Uterus (tissue), 4 donors: Measurements from ENCODE around the gene CCDC185. TPM values are rescaled to one million over a fixed set of nuclear protein-coding genes. Genes with fewer than 3 reads are reported as not detected.

Experiments used
- DNase-seq, 2 donors: peaks; one replicate each; pipeline ENCODE4 v3.0.0-alpha.2; 2019 to 2020
- H3K27ac ChIP-seq, 2 donors: fragments of 200-600 bp; sonication (generic); 1 replicate in 1 of 2; 2 replicates in 1 of 2; pipeline ENCODE4 v1.5.1; 2016 to 2018
- H3K27me3 ChIP-seq, 2 donors: fragments of 200-600 bp; sonication (generic); one replicate each; pipeline ENCODE4 v1.5.1; 2018 to 2019; ENCODE audit warnings: control low read depth in 1 of 2
- H3K36me3 ChIP-seq, 2 donors: fragments of 200-600 bp; sonication (generic); one replicate each; pipeline ENCODE4 v1.5.1; 2019; ENCODE audit warnings: control low read depth in 1 of 2
- H3K4me1 ChIP-seq, 2 donors: fragments of 200-600 bp; sonication (generic); one replicate each; pipeline ENCODE4 v1.5.1; 2018 to 2019; ENCODE audit warnings: control low read depth in 1 of 2
- H3K4me3 ChIP-seq, 2 donors: fragments of 200-600 bp; sonication (generic); 1 replicate in 1 of 2; 2 replicates in 1 of 2; pipeline ENCODE4 v1.5.1; 2018 to 2019; ENCODE audit warnings: mild to moderate bottlenecking in 1 of 2
- H3K9me3 ChIP-seq, 2 donors: fragments of 200-600 bp; sonication (generic); one replicate each; pipeline ENCODE4 v1.5.1; 2019; ENCODE audit warnings: control low read depth in 1 of 2
- CTCF ChIP-seq, 4 experiments: fragments of 200-600 bp in 2 of 4; fragments of 450-650 bp in 2 of 4; sonication (generic) in 2 of 4; IDR thresholded peaks; one replicate each; pipeline ENCODE4 v1.5.1; 2016 to 2019; ENCODE audit warnings: antibody characterized with exemption in 4 of 4, mild to moderate bottlenecking in 2 of 4, moderate library complexity in 1 of 4
- POLR2A ChIP-seq, 2 donors: fragments of 450-650 bp; IDR thresholded peaks; one replicate each; pipeline ENCODE4 v1.6.1; 2016; ENCODE audit warnings: antibody characterized with exemption in 2 of 2, mild to moderate bottlenecking in 1 of 2, moderate library complexity in 1 of 2
- intact Hi-C: fragments of 100-400 bp; cut with DNase I; formaldehyde crosslinking; loops from one replicate; pipeline ENCODE4 v1.15.1; 2023; ENCODE audit warnings: low total_unique reads
- total RNA-seq, 4 donors: library from RNA; depleted of rRNA in 3 of 4; stranded (reverse); fragments of >200 nt in 3 of 4; gene quantifications; one replicate each; pipeline versions ENCODE4 v1.1.0 to v1.2.4, GENCODE V29; 2014 to 2023
- donor health status: DM: yes; HTN: yes; CAD: no.

Gene CCDC185
- total RNA-seq, 4 donors from 2014 or later: not detected

- no peaks in the 10 kb centered on the region for H3K9me3 ChIP-seq
- no peaks in the 10 kb centered on the region for H3K36me3 ChIP-seq
- peaks cover 0 to 15% of the 10 kb centered on the region in 2 donors for H3K4me1 ChIP-seq
- intact Hi-C loops: no loop called here
- H3K27me3 ChIP-seq: no peaks in the 10 kb centered on the region
- no peak for TF ChIP-seq CTCF (IDR thresholded peaks at IDR 0.05)
- no peak for TF ChIP-seq POLR2A (IDR thresholded peaks at IDR 0.05)
- no peak overlapping the region for H3K27ac ChIP-seq
- DNase-seq: no peak
- H3K4me3 ChIP-seq: peak overlapping the region in 1 of 2 donors; percentile 49
These were observed 28.4 kb upstream of the CCDC185 start for GRCh38 chr1:223364685-223365382.

GRCh38 chr1:223374064-223374610, 19.1 kb upstream of the CCDC185 start:
- Histone ChIP-seq H3K27ac (no peak overlapping the region), H3K4me3 (no peak overlapping the region), H3K27me3 (no peaks in the 10 kb centered on the region), H3K9me3 (no peaks in the 10 kb centered on the region), H3K4me1 (no peaks in the 10 kb centered on the region), H3K36me3 (no peaks in the 10 kb centered on the region)
- intact Hi-C loops: no loop called here
- DNase-seq: no peak
- no peak for TF ChIP-seq CTCF (IDR thresholded peaks at IDR 0.05)
- no peak for TF ChIP-seq POLR2A (IDR thresholded peaks at IDR 0.05)

- no peak overlapping the region for H3K27ac ChIP-seq
- no peaks in the 10 kb centered on the region for H3K36me3 ChIP-seq
- DNase-seq: no peak
- H3K4me3 ChIP-seq: no peak overlapping the region
- TF ChIP-seq CTCF (IDR thresholded peaks at IDR 0.05): no peak
- TF ChIP-seq POLR2A (IDR thresholded peaks at IDR 0.05): no peak
- no peaks in the 10 kb centered on the region for H3K27me3 ChIP-seq
- intact Hi-C loops: no loop called here
- H3K9me3 ChIP-seq: no peaks in the 10 kb centered on the region
- H3K4me1 ChIP-seq: no peaks in the 10 kb centered on the region
These were observed 14.5 kb upstream of the CCDC185 start for GRCh38 chr1:223378754-223379153.

GRCh38 chr1:223386013-223386412, 7.2 kb upstream of the CCDC185 start:
- intact Hi-C loops: no loop called here
- DNase-seq: no peak
- TF ChIP-seq POLR2A (IDR thresholded peaks at IDR 0.05) (no peak), CTCF (IDR thresholded peaks at IDR 0.05) (no peak)

GRCh38 chr1:223390618-223391017, 2.6 kb upstream of the CCDC185 start:
- no peaks in the 10 kb centered on the region for H3K9me3 ChIP-seq
- H3K4me3 ChIP-seq: no peak overlapping the region
- no peaks in the 10 kb centered on the region for H3K4me1 ChIP-seq
- no peak overlapping the region for H3K27ac ChIP-seq
- H3K27me3 ChIP-seq: no peaks in the 10 kb centered on the region
- intact Hi-C loops: no loop called here
- TF ChIP-seq POLR2A (IDR thresholded peaks at IDR 0.05) (no peak), CTCF (IDR thresholded peaks at IDR 0.05) (no peak)
- H3K36me3 ChIP-seq: no peaks in the 10 kb centered on the region
- DNase-seq: no peak

More at GRCh38 chr1:223386013-223386412, 7.2 kb upstream of the CCDC185 start:
- H3K4me1 ChIP-seq: no peaks in the 10 kb centered on the region
- H3K4me3 ChIP-seq: no peak overlapping the region
- H3K9me3 ChIP-seq: no peaks in the 10 kb centered on the region
- no peaks in the 10 kb centered on the region for H3K27me3 ChIP-seq
- H3K36me3 ChIP-seq: no peaks in the 10 kb centered on the region
- no peak overlapping the region for H3K27ac ChIP-seq
